Measurements from ENCODE around the gene FOXR1. TPM values are rescaled to one million over a fixed set of nuclear protein-coding genes. Genes with fewer than 3 reads are reported as not detected.
"Not testable (repeated sequence)": the region's sequence is repeated elsewhere in the genome, so short reads cannot be mapped to it uniquely, and the experiment has no call there.

The FOXR1 gene
- total RNA-seq, 3 donors from 2014 or later: not detected

- peak overlapping the region; percentile 93 for H3K4me3 Mint-ChIP-seq
- DNase-seq: no peak
- no peak for ATAC-seq
- peaks cover 30% of the 10 kb centered on the region for H3K4me1 Mint-ChIP-seq (ENCODE audit: low read depth)
- H3K27me3 Mint-ChIP-seq (ENCODE audit: low read depth): no peaks in the 10 kb centered on the region
- H3K36me3 Mint-ChIP-seq (ENCODE audit: insufficient read depth): peaks cover 15% of the 10 kb centered on the region
- no peaks in the 10 kb centered on the region for H3K9me3 Mint-ChIP-seq
Observed at GRCh38 chr11:118998822-118999221, 27.3 kb downstream of the FOXR1 start.

- no peak overlapping the region for H3K4me3 Mint-ChIP-seq
- H3K9me3 Mint-ChIP-seq: no peaks in the 10 kb centered on the region
- DNase-seq: no peak
- H3K36me3 Mint-ChIP-seq (ENCODE audit: insufficient read depth): peaks cover 17% of the 10 kb centered on the region
- ATAC-seq: no peak
- peaks cover 30% of the 10 kb centered on the region for H3K4me1 Mint-ChIP-seq (ENCODE audit: low read depth)
- no peaks in the 10 kb centered on the region for H3K27me3 Mint-ChIP-seq (ENCODE audit: low read depth)
Observed at GRCh38 chr11:119000906-119001305, 29.3 kb downstream of the FOXR1 start.

- no peaks in the 10 kb centered on the region for H3K9me3 Mint-ChIP-seq
- peaks cover 5% of the 10 kb centered on the region for H3K4me1 Mint-ChIP-seq (ENCODE audit: low read depth)
- no peak for DNase-seq
- ATAC-seq: peak; percentile 54 to 60
- H3K27me3 Mint-ChIP-seq (ENCODE audit: low read depth): no peaks in the 10 kb centered on the region
- H3K4me3 Mint-ChIP-seq: no peak overlapping the region
- H3K36me3 Mint-ChIP-seq (ENCODE audit: insufficient read depth): peaks cover 30% of the 10 kb centered on the region
Observed at GRCh38 chr11:119006656-119007055, 35.1 kb downstream of the FOXR1 start.

GRCh38 chr11:119011476-119012053, 40.0 kb downstream of the FOXR1 start:
- DNase-seq (no peak), ATAC-seq (no peak)
- Mint-ChIP-seq H3K4me1 (ENCODE audit: low read depth) (peaks cover 33% of the 10 kb centered on the region), H3K36me3 (ENCODE audit: insufficient read depth) (peaks cover 54% of the 10 kb centered on the region), H3K27me3 (ENCODE audit: low read depth) (no peaks in the 10 kb centered on the region), H3K4me3 (no peak overlapping the region), H3K9me3 (no peaks in the 10 kb centered on the region)

- peaks cover 54% of the 10 kb centered on the region for H3K36me3 Mint-ChIP-seq (ENCODE audit: insufficient read depth)
- no peaks in the 10 kb centered on the region for H3K27me3 Mint-ChIP-seq (ENCODE audit: low read depth)
- ATAC-seq: no peak
- DNase-seq: no peak
- peaks cover 31% of the 10 kb centered on the region for H3K4me1 Mint-ChIP-seq (ENCODE audit: low read depth)
- H3K4me3 Mint-ChIP-seq: peak overlapping the region; percentile 1
- H3K9me3 Mint-ChIP-seq: no peaks in the 10 kb centered on the region
Observed at GRCh38 chr11:119012629-119013170, 41.1 kb downstream of the FOXR1 start.

- Mint-ChIP-seq H3K27me3 (ENCODE audit: low read depth) (no peaks in the 10 kb centered on the region), H3K36me3 (ENCODE audit: insufficient read depth) (peaks cover 54% of the 10 kb centered on the region), H3K9me3 (no peaks in the 10 kb centered on the region), H3K4me3 (peak overlapping the region; percentile 24), H3K4me1 (ENCODE audit: low read depth) (peaks cover 33% of the 10 kb centered on the region)
- ATAC-seq (no peak), DNase-seq (no peak)
Observed at GRCh38 chr11:119014209-119014924, 42.8 kb downstream of the FOXR1 start.

- Mint-ChIP-seq H3K36me3 (ENCODE audit: insufficient read depth) (peaks cover 56% of the 10 kb centered on the region), H3K4me1 (ENCODE audit: low read depth) (peaks cover 39% of the 10 kb centered on the region), H3K27me3 (ENCODE audit: low read depth) (no peaks in the 10 kb centered on the region), H3K9me3 (no peaks in the 10 kb centered on the region), H3K4me3 (peak overlapping the region; percentile 99)
- ATAC-seq (no peak), DNase-seq (no peak)
Observed at GRCh38 chr11:119015054-119015611, 43.6 kb downstream of the FOXR1 start.

- DNase-seq (no peak), ATAC-seq (no peak)
- Mint-ChIP-seq H3K36me3 (ENCODE audit: insufficient read depth) (peaks cover 49% of the 10 kb centered on the region), H3K4me3 (peak overlapping the region; percentile 99), H3K9me3 (no peaks in the 10 kb centered on the region), H3K27me3 (ENCODE audit: low read depth) (no peaks in the 10 kb centered on the region), H3K4me1 (ENCODE audit: low read depth) (peaks cover 47% of the 10 kb centered on the region)
Observed at GRCh38 chr11:119016216-119017009, 44.9 kb downstream of the FOXR1 start.

GRCh38 chr11:119017377-119017776, 45.8 kb downstream of the FOXR1 start:
- not testable (repeated sequence) for ATAC-seq; H3K27me3 Mint-ChIP-seq (ENCODE audit: low read depth); DNase-seq; H3K9me3 Mint-ChIP-seq
- H3K36me3 Mint-ChIP-seq (ENCODE audit: insufficient read depth): peaks cover 46% of the 10 kb centered on the region
- H3K4me3 Mint-ChIP-seq: peak overlapping the region; percentile 99
- H3K4me1 Mint-ChIP-seq (ENCODE audit: low read depth): peaks cover 53% of the 10 kb centered on the region

GRCh38 chr11:119018074-119018938, 46.7 kb downstream of the FOXR1 start, which contains the start of the genes RPS25 and TRAPPC4:
Gene RPS25 (minus strand): TSS chr11:119018343. CDS start chr11:119018284, 59 bp downstream.
Gene TRAPPC4 (plus strand): TSS chr11:119018766. CDS start chr11:119018796, 30 bp downstream.
- Mint-ChIP-seq H3K4me1 (ENCODE audit: low read depth) (peaks cover 53% of the 10 kb centered on the region), H3K4me3 (peak within 1 kb of the TSS; percentile 99), H3K36me3 (ENCODE audit: insufficient read depth) (peaks cover 41% of the 10 kb centered on the region), H3K9me3 (no peaks in the 10 kb centered on the region), H3K27me3 (ENCODE audit: low read depth) (no peaks in the 10 kb centered on the region)
- DNase-seq (peak; percentile 90), ATAC-seq (peak; percentile 89)

- H3K9me3 Mint-ChIP-seq: no peaks in the 10 kb centered on the region
- ATAC-seq: no peak
- H3K4me3 Mint-ChIP-seq: peak overlapping the region; percentile 99
- H3K36me3 Mint-ChIP-seq (ENCODE audit: insufficient read depth): peaks cover 41% of the 10 kb centered on the region
- DNase-seq: no peak
- no peaks in the 10 kb centered on the region for H3K27me3 Mint-ChIP-seq (ENCODE audit: low read depth)
- H3K4me1 Mint-ChIP-seq (ENCODE audit: low read depth): peaks cover 54% of the 10 kb centered on the region
Observed at GRCh38 chr11:119019996-119020395, 48.4 kb downstream of the FOXR1 start.

GRCh38 chr11:119021631-119022030, 50.1 kb downstream of the FOXR1 start:
- H3K9me3 Mint-ChIP-seq: no peaks in the 10 kb centered on the region
- peak overlapping the region; percentile 47 for H3K4me3 Mint-ChIP-seq
- no peaks in the 10 kb centered on the region for H3K27me3 Mint-ChIP-seq (ENCODE audit: low read depth)
- H3K4me1 Mint-ChIP-seq (ENCODE audit: low read depth): peaks cover 40% of the 10 kb centered on the region
- ATAC-seq (no peak), DNase-seq (no peak)
- peaks cover 35% of the 10 kb centered on the region for H3K36me3 Mint-ChIP-seq (ENCODE audit: insufficient read depth)

GRCh38 chr11:119023741-119024140, 52.2 kb downstream of the FOXR1 start:
- H3K4me1 Mint-ChIP-seq (ENCODE audit: low read depth): peaks cover 41% of the 10 kb centered on the region
- H3K9me3 Mint-ChIP-seq: no peaks in the 10 kb centered on the region
- DNase-seq: no peak
- ATAC-seq: no peak
- no peak overlapping the region for H3K4me3 Mint-ChIP-seq
- peaks cover 22% of the 10 kb centered on the region for H3K36me3 Mint-ChIP-seq (ENCODE audit: insufficient read depth)
- H3K27me3 Mint-ChIP-seq (ENCODE audit: low read depth): no peaks in the 10 kb centered on the region

Measured in activated T-cell treated with anti-CD3 and anti-CD28 coated beads, Interleukin-2, amount 50 U/mL, for 4 hours (primary cell).